Subcutaneous adipose tissue (tissue), 4 donors: ENCODE measurements around the gene AKAP7. TPM values are rescaled to one million over a fixed set of nuclear protein-coding genes. Genes with fewer than 3 reads are reported as not detected.

ENCODE experiments used
- total RNA-seq, 4 donors: library from RNA; depleted of rRNA; stranded (reverse); fragments of >200 nt; gene quantifications; one replicate each; pipeline ENCODE4 v1.1.0, GENCODE V29; 2016
- TF ChIP-seq, protein P1 (sequence below): fragments of 450-650 bp; IDR thresholded peaks from one replicate; pipeline ENCODE4 v1.5.1; 2016; ENCODE audit warnings: low read depth, mild to moderate bottlenecking, control low read depth, antibody characterized with exemption, moderate library complexity

The AKAP7 gene
- total RNA-seq, 4 donors from 2014 or later: 8.3 to 26.3 (median 17.2) TPM

DNA sequence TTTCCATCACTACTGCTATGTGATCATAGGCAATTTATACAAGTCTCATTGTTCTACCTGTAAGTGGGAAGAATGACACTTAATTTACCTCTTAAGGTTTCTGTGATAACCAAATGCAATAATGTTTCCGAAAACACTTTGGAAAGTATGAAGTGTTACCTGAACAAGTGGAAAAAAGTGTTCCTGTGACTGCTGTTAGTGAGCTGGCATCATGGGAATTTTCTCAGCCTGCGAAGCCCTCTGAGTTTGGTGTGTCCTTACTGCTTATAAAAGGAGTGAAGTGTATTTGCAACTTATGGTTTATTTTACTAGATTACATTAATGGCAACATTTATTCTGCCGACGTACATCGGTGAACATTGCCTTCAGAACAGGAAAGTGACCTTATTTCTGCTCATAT, 133.0 kb downstream of the AKAP7 start:
- TF ChIP-seq, protein P1, sequence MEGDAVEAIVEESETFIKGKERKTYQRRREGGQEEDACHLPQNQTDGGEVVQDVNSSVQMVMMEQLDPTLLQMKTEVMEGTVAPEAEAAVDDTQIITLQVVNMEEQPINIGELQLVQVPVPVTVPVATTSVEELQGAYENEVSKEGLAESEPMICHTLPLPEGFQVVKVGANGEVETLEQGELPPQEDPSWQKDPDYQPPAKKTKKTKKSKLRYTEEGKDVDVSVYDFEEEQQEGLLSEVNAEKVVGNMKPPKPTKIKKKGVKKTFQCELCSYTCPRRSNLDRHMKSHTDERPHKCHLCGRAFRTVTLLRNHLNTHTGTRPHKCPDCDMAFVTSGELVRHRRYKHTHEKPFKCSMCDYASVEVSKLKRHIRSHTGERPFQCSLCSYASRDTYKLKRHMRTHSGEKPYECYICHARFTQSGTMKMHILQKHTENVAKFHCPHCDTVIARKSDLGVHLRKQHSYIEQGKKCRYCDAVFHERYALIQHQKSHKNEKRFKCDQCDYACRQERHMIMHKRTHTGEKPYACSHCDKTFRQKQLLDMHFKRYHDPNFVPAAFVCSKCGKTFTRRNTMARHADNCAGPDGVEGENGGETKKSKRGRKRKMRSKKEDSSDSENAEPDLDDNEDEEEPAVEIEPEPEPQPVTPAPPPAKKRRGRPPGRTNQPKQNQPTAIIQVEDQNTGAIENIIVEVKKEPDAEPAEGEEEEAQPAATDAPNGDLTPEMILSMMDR: no peak

DNA sequence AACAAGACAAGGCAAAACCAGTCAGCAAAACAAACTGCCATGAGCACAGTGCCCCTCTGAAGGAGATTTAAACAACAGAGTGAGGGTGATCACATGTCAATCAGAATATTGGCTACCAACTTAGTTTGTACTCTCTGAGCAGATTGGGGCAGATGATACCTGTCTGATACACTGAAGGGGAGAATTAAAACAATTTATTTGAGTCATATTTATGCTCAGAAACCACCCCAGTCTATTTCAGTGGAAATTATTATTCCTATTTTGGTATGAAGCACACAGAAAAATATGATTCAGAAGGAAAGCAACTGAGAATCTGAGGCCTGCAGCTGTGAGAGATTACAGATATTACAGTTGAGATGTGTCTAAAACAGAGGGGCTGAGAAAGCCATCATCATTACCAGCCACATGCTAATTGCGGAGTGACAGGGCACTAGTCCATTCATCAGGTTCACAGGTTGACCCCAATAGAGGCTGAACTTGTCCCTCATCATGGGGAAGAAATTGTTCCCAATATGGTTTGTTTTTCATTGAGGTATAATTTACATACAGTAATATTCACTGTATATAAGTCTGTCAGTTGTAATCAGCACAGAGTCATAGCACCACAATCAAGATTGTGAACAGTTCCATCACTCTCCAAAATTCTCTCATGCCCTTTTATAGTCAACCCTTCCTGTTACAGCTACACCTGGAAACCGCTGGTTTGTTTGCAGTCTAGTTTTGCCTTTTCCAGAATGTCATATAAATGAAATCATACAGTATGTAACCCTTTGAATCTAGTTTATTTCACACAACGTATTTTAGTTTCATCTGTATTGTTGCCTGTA, 134.5 kb downstream of the AKAP7 start:
- TF ChIP-seq, protein P1: no peak

DNA sequence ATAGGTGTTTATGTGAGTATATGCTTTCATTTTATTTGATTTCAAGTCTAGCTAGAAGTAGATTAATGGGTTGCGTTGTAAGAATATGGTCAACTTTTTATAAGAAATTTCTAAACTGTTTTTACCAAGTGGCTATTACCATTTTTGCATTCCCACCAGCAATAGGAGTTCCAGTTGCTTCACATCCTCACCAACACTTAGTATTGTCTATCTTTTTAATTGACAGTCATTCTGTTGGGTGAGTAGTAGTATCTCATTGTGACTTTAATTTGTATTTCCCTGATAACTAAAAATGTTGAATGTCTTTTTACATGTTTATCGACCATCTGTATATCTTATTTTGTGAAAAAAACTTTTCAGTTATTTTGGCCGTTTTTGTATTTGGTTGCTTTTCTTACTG, 135.3 kb downstream of the AKAP7 start:
- TF ChIP-seq, protein P1: no peak

DNA sequence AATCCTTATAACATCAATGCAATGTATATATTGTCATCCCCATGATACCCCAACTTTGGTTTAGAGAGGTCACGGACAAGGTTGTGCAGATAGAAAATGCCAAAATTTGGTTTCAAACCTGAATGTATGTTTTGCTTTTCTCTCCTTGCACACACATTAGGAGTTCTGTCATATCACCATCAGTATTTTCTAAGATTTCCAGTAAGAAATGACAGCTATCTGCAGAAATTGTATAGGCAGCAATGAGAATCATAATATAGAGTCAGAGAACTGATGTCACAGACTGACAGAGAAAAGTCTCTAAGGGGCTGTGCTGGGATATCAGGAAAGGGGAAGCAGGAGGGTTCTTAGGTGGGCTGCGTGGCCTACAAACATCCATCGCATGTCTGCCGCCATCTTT, 140.0 kb downstream of the AKAP7 start:
- TF ChIP-seq, protein P1: no peak

DNA sequence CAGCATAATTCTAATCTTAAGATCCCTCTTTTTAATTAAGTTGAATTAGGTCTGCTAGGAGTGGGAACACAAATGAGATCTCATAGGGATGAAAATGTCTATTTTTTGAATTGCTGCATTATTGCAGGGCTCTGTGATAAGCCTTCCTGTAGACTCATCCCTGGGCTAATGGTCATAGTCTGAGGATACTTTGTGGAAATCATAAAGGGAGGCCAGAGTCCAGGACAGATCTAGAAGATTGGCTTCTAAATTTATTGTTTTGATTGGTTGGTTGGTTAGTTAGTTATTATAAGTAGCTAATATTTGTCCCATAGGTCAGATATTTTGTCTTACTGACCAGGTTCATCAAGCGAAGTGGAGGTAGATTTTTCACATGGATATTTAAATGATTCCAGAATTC, 142.3 kb downstream of the AKAP7 start:
- TF ChIP-seq, protein P1: no peak

DNA sequence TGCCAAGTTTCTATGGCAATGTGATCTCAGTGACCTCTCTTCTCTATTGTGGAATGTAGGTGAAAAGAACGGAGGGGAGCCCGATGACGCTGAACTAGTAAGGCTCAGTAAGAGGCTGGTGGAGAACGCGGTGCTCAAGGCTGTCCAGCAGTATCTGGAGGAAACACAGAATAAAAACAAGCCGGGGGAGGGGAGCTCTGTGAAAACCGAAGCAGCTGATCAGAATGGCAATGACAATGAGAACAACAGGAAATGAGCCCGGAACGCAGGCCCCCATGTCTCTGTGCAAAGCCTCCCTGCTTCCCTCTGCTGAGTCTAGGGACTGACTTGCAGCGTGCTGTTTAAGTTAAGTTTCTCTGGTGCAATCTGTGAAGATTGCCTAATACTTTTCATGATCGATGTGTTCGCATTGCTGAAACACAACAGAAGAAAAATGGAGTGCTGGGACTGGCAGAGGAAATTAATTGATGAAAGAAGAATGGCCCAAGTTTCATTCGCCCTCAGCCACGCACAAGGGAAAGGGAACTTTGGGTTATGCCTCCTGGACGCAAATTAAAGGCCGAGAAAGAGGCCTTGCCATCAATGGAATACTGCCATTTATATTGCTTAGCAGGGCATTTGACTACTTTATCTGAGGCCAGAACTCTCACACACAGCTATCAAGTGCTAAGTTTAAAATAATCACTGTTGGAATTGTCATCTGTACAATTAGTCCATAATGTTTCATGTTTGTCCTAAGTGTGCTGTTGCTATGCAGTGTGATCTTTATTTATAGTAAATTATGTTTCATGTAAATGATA, 146.4 kb downstream of the AKAP7 start:
- TF ChIP-seq, protein P1: no peak

DNA sequence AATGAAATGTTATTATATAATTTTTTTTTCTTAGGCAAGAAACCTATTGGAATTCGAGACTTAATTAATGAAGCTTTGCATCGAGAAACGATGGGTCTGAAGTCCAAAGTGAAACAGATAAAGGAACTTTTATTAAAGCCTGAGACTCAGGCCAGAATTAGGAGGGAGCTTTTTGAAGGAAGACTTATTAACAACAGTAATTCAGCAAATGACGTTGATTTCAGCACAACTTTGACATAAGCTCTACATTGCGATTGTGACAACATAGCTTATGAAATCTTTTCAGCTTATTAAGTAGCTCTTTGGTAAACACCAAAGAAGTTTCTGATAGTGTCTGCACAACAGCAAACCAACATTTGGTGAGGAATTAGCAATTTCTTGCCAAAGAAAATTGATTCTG, 147.1 kb downstream of the AKAP7 start:
- TF ChIP-seq, protein P1: no peak
